Mammary epithelial cell (primary cell): ENCODE results near the gene ARHGEF28.

ENCODE experiments used
- CTCF ChIP-seq, 2 donors: IDR thresholded peaks in 1 of 2; conservative IDR thresholded peaks in 1 of 2; 2 replicates each; pipeline ENCODE4 v1.5.1; 2011 to 2012; ENCODE audit warnings: inconsistent platforms in 2 of 2, low read length in 2 of 2, mild to moderate bottlenecking in 2 of 2, control low read depth in 1 of 2, low read depth in 1 of 2; ENCODE audit not compliant: insufficient read depth in 1 of 2; ENCODE audit errors: extremely low read depth in 1 of 2
- EZH2 ChIP-seq: IDR thresholded peaks from 2 replicates; pipeline ENCODE4 v1.6.1; 2012; ENCODE audit warnings: low read length, inconsistent platforms, borderline replicate concordance

GRCh38 chr5:73867345-73868335, 241.6 kb downstream of the ARHGEF28 start:
- no peak for TF ChIP-seq CTCF (conservative IDR thresholded peaks at IDR 0.05 in 1 of 2, IDR thresholded peaks at IDR 0.05 in 1 of 2; ENCODE audit: extremely low read depth in 1 of 2, insufficient read depth in 1 of 2, low read depth in 1 of 2, low read length in 2 of 2)
- no peak for TF ChIP-seq EZH2
